GM21526 (cell line): ENCODE results near the gene ACOT6.
"Not testable (repeated sequence)": the region's sequence is repeated elsewhere in the genome, so short reads cannot be mapped to it uniquely, and the experiment has no call there.

Experiments used
- ATAC-seq: cut with Tn5 transposase; IDR thresholded peaks from one replicate; pipeline ENCODE4 v1.9.1; 2021; ENCODE audit warnings: moderate library complexity; ENCODE audit not compliant: unreplicated experiment, low FRiP score

Gene ACOT6

GRCh38 chr14:73594491-73594890 is 17.8 kb upstream of the ACOT6 start:
- no peak for ATAC-seq

DNA sequence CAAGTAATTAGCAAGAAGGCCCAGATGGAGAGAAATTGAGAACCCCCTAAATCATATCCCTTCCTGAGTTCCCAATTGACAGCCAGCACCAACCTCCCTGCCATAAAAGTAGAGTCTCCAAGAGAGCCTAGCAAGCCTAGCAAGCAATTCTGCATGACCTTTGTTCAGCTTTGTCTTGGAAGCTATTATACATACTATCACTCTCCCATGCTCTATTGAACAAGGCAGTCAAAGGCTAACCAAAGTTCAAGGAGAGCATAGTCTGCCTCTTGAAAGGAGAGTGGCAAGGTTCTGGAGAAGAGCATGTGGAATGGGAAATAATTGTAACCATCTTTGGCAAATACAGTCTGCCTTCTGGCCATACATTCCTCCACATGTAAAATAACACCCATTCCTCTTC is 12.8 kb upstream of the ACOT6 start:
- no peak for ATAC-seq

DNA sequence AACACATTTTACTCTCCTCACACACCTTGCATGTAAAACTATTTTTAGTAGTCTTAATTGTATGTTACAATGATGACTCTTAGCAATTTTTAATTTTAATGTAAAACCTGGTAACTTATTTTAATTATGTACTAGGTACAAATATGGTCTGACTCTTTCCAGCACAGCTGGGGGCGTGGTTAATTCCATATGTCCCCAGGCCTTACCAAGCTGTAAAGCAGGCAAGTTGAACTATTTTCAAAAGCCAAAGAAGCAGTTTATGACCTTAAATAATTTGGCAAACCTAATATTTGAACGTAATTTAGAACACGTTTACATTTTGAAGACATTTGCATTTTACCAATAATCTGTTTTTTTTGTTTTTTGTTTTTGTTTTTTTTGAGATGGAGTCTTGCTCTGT is 9.3 kb upstream of the ACOT6 start:
- no peak for ATAC-seq

DNA sequence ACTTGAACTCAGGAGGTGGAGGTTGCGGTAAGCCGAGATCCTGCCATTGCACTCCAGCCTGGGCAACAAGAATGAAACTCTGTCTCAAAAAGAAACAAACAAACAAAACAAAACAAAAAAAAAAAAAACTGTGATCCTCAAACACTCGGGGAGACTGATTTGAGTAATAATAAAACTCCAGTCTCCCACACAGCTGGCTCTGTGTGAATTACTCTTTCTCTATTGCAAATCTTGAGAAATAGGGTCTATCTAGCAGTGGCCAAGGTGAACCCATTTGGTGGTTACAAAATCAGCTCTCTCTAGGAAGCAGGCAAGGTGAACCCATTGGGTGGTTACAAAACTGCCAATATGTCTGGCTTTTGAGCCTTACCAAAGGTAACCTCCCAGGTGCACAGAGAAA is 6.0 kb upstream of the ACOT6 start:
- no peak for ATAC-seq

GRCh38 chr14:73607241-73607640 is 5.1 kb upstream of the ACOT6 start:
- no peak for ATAC-seq

DNA sequence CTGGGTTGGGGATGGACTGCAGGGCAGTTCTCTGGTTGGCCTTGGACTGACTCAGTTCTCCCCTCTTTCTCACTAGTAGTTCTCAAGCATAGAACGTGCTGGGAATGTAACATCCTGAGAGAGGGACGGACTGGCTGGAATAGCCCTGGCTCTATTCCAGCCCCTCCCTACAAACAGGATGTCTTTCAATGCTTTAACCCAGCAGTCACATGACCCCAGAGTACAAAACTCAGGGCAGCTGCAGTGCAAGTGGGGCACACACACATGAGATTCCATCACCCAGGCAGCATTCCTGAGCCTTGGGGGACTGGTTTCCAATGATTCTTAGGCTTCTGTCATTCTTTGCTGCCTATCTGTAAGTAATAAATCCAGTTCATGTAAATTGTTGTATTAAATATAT is 1.6 kb upstream of the ACOT6 start:
- no peak for ATAC-seq

DNA sequence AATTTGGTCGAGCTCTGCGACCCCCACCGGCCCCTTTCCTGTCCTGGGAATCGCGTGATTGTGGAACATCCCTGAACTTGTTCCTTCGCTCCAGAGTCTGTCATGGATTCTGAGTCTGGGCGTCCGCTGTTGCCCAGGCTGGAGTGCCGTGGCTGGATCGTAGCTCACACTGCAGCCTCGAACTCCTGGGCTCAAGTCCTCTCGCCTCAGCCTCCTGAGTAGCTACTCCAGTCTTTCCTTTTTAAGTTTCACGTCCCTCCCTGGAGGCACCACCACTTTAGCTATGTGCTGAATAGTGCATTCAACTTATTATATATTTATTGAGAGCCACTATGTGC is 698 bp downstream of the ACOT6 start:
- ATAC-seq: no peak

GRCh38 chr14:73613419-73613963 is 1.2 kb downstream of the ACOT6 start:
- no peak for ATAC-seq

- ATAC-seq: no peak
Measured at GRCh38 chr14:73616831-73617230, 4.5 kb downstream of the ACOT6 start.

DNA sequence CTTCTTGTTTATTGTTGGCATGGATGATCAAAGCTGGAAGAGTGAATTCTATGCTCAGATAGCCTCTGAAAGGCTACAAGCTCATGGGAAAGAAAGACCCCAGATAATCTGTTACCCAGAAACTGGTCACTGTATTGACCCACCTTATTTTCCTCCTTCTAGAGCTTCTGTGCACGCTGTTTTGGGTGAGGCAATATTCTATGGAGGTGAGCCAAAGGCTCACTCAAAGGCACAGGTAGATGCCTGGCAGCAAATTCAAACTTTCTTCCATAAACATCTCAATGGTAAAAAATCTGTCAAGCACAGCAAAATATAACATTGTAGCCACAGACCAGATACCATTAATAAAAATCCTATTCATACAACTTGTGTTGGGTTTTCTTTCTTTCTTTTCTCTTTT is 7.2 kb downstream of the ACOT6 start:
- no peak for ATAC-seq

- no peak for ATAC-seq
Measured at GRCh38 chr14:73620268-73620667, 8.0 kb downstream of the ACOT6 start.

GRCh38 chr14:73623504-73624054 is 11.3 kb downstream of the ACOT6 start:
- ATAC-seq: no peak

GRCh38 chr14:73625706-73626105 is 13.4 kb downstream of the ACOT6 start:
- ATAC-seq: no peak

- ATAC-seq: no peak
Measured at GRCh38 chr14:73627151-73627558, 14.8 kb downstream of the ACOT6 start.

GRCh38 chr14:73630009-73630780 is 17.9 kb downstream of the ACOT6 start:
- ATAC-seq: no peak

GRCh38 chr14:73633116-73634010 is 21.0 kb downstream of the ACOT6 start:
- no peak for ATAC-seq

DNA sequence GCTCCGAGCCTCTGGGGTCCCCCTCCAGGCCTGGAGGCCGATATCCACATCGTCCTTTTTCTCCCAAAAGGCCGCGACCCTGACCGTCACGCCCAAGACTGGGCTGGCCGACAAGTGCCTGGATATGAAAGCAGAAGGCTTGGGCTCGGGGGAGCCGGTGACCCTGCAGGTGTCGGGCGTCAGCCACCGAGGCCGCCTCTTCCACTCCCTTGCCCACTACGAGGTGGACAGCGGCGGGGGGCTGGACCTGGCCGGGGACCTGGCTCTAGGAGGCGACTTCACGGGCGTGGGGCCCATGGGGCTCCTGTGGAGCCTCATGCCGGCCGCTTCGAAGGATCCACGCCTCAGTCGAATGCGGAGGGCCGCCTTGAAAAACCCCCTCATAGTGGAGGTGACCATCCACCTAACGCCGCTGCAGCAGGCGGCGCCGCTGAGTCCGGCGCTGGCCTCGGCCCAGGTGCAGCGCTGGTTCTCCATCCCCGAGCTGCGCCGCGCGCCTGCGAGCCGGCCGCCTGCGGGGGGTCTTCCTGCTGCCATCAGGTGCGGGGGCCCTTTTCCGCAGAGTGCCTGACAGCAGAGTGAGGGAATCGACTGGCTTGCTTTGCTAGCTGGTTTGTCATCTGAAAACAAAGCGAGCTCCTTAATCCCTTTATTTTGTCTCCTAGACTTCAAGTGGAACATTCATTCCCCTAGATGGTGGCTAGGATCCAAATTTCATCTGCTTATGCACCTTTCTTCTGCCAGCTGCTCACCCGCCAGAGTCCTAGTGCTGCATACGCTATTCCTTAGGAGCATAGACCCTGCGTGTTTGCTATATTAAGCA is 21.9 kb downstream of the ACOT6 start:
- ATAC-seq: no peak

DNA sequence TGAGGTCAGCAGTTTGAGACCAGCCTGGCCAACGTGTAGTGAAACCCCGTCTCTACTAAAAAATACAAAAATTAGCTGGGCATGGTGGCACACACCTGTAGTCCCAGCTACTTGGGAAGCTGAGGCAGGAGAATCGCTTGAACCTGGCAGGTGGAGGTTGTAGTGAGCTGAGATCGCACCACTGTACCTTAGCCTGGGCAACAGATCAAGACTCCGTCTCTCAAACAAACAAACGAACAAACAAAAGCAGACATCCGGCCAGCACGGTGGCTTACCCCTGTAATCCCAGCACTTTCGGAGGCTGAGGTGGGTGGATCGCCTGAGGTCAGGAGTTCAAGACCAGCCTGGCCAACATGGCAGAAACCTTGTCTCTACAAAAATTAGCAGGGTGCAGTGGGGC is 24.0 kb downstream of the ACOT6 start:
- ATAC-seq: not testable (repeated sequence)

GRCh38 chr14:73637830-73638229 is 25.5 kb downstream of the ACOT6 start:
- ATAC-seq: no peak

DNA sequence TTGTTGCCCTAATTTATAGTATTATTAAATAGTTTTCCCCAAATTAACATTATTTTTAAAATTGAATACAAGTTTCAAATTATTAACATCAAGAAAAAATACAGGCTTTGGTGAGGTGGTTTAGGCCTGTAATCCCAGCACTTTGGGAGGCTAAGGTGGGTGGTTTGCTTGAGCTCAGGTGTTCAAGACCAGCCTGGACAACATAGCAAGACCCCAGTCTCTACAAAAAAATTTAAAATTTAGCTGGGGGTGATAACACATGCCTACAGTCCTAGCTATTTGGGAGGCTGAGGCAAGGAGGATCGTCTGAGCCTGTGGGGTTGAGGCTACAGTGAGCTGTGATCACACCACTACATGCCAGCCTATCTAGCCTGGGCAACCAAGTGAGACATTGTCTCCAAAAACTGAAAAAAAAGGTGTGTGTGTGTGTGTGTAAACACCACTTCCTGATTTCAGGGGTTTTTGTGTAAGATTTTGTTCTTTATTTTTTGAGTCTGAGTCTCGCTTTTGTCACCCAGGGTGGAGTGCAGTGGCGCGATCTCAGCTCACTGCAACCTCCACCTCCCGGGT is 28.6 kb downstream of the ACOT6 start:
- ATAC-seq: no peak
